ENCODE measurements around the gene PCDHA1.
"Not testable (repeated sequence)": the region's sequence is repeated elsewhere in the genome, so short reads cannot be mapped to it uniquely, and the experiment has no call there.

The PCDHA1 gene

DNA sequence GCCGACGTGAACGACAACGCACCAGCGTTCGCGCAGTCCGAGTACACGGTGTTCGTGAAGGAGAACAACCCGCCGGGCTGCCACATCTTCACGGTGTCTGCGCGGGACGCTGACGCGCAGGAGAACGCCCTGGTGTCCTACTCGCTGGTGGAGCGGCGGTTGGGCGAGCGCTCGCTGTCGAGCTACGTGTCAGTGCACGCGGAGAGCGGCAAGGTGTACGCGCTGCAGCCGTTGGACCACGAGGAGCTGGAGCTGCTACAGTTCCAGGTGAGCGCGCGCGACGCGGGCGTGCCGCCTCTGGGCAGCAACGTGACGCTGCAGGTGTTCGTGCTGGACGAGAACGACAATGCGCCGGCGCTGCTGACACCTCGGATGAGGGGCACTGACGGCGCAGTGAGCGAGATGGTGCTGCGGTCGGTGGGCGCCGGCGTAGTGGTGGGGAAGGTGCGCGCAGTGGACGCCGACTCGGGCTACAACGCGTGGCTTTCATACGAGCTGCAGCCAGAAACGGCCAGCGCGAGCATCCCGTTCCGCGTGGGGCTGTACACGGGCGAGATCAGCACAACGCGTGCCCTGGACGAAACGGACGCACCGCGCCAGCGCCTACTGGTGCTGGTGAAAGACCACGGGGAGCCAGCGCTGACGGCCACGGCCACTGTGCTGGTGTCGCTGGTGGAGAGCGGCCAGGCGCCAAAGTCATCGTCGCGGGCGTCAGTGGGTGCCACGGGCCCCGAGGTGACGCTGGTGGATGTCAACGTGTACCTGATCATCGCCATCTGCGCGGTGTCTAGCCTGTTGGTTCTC lies 64.1 kb downstream of the PCDHA1 start:
- DNase-seq (ENCODE audit: low read depth), result not testable (repeated sequence)

DNA sequence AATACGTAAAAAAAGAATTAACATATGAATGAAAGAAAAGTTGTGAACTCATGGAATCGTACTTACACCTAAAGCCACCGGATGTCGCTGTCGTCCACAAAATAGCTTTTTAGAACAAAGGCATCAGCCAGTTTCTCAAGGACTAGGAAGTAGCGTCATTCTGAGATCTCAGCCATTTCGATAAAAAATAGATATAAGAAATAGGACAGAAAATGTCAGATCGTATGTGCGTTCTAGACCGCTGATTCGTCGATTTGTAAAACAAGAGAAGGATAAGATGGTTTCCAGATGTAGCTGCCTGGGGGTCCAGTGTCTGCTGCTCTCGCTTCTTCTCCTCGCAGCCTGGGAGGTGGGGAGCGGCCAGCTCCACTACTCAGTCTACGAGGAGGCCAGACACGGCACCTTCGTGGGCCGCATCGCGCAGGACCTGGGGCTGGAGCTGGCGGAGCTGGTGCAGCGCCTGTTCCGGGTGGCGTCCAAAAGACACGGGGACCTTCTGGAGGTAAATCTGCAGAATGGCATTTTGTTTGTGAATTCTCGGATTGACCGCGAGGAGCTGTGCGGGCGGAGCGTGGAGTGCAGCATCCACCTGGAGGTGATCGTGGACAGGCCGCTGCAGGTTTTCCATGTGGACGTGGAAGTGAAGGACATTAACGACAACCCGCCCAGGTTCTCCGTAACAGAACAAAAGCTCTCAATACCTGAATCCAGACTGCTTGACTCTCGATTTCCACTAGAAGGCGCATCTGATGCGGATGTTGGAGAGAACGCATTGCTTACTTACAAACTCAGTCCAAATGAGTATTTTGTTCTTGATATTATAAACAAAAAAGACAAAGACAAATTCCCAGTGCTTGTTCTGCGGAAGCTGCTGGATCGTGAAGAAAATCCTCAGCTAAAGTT lies 70.1 kb downstream of the PCDHA1 start, which contains the start of gene PCDHA10:
PCDHA10 (plus strand) TSS at position 126 of the 903 bp plus-strand sequence; CDS start at position 278, 152 bp downstream.
- DNase-seq (ENCODE audit: low read depth), result no peak

GRCh38 chr5:140857177-140857986 lies 71.4 kb downstream of the PCDHA1 start:
- no peak for DNase-seq (ENCODE audit: low read depth)

GRCh38 chr5:140857987-140858240 lies 72.0 kb downstream of the PCDHA1 start:
- no peak for DNase-seq (ENCODE audit: low read depth)

GRCh38 chr5:140862441-140863295 lies 76.7 kb downstream of the PCDHA1 start:
- DNase-seq (ENCODE audit: low read depth), result no peak

DNA sequence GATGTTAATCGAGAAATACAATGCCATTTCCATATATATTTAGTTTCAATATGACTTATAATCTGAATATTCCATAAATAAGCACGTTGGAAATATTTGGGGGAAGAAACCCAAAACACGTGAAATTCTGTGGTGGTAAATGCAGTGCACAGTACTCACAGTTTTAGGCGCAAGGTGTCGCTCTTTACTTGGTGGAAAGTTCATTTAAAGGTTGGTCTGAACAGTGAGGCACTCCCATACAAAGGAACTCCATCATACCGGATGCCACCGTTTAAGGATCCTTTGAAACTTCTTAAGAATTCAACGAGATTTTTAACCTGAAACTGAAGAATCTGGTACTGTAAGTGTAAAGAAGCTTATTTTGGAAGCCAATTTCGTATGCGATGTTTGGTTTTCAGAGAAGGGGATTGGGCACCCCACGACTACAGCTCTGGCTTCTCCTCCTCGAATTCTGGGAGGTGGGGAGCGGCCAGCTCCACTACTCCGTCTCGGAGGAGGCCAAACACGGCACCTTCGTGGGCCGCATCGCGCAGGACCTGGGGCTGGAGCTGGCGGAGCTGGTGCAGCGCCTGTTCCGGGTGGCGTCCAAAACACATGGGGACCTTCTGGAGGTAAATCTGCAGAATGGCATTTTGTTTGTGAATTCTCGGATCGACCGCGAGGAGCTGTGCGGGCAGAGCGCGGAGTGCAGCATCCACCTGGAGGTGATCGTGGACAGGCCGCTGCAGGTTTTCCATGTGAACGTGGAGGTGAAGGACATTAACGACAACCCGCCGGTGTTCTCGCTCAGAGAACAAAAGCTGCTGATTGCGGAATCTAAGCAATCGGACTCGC lies 83.0 kb downstream of the PCDHA1 start, which contains the start of gene PCDHA11:
PCDHA11 (plus strand) TSS at position 237 of the 834 bp plus-strand sequence; CDS start at position 384, 147 bp downstream.
- no peak for DNase-seq (ENCODE audit: low read depth)

DNA sequence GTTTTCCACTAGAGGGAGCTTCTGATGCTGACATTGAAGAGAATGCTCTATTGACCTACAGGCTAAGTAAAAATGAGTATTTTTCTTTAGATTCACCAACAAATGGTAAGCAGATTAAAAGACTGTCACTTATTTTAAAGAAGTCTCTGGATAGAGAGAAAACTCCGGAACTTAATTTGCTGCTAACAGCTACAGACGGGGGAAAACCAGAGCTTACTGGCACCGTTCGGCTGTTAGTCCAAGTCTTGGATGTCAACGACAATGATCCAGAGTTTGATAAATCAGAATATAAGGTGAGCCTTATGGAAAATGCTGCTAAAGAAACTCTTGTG lies 83.6 kb downstream of the PCDHA1 start:
- no peak for DNase-seq (ENCODE audit: low read depth)

DNA sequence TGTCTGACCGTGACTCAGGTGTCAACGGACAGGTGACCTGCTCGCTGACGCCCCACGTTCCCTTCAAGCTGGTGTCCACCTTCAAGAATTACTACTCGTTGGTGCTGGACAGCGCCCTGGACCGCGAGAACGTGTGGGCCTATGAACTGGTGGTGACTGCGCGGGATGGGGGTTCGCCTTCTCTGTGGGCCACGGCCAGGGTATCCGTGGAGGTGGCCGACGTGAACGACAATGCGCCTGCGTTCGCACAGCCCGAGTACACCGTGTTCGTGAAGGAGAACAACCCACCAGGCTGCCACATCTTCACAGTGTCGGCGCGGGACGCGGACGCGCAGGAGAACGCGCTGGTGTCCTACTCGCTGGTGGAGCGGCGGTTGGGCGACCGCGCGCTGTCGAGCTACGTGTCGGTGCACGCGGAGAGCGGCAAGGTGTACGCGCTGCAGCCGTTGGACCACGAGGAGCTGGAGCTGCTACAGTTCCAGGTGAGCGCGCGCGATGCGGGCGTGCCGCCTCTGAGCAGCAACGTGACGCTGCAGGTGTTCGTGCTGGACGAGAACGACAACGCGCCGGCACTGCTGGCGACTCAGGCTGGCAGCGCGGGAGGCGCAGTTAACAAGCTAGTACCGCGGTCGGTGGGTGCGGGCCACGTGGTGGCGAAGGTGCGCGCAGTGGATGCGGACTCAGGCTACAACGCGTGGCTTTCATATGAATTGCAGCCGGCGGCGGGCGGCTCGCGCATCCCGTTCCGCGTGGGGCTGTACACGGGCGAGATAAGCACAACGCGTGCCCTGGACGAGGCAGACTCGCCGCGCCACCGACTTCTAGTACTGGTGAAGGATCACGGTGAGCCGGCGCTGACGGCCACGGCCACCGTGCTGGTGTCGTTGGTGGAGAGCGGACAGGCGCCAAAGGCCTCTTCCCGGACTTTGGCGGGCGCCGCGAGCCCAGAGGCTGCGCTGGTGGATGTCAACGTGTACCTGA lies 84.6 kb downstream of the PCDHA1 start:
- DNase-seq (ENCODE audit: low read depth), result no peak

- no peak for DNase-seq (ENCODE audit: low read depth)
These were observed 89.4 kb downstream of the PCDHA1 start, which contains the start of gene PCDHA12 for GRCh38 chr5:140875085-140876065. Gene PCDHA12, plus strand, starts transcription at chr5:140875308. Its CDS starts 165 bp downstream, at chr5:140875473.

DNA sequence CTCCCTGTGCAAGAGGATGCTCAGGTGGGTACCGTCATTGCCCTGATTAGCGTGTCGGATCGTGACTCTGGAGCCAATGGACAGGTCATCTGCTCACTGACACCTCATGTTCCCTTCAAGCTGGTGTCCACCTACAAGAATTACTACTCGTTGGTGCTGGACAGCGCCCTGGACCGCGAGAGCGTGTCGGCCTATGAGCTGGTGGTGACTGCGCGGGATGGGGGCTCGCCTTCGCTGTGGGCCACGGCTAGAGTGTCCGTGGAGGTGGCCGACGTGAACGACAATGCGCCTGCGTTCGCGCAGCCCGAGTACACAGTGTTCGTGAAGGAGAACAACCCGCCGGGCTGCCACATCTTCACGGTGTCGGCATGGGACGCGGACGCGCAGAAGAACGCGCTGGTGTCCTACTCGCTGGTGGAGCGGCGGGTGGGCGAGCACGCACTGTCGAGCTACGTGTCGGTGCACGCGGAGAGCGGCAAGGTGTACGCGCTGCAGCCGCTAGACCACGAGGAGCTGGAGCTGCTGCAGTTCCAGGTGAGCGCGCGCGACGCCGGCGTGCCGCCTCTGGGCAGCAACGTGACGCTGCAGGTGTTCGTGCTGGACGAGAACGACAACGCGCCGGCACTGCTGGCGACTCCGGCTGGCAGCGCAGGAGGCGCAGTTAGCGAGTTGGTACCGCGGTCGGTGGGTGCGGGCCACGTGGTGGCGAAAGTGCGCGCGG lies 90.8 kb downstream of the PCDHA1 start:
- DNase-seq (ENCODE audit: low read depth), result not testable (repeated sequence)

GRCh38 chr5:140877262-140877581 lies 91.3 kb downstream of the PCDHA1 start:
- no peak for DNase-seq (ENCODE audit: low read depth)

GRCh38 chr5:140881889-140882590 lies 96.1 kb downstream of the PCDHA1 start, which contains the start of gene PCDHA13:
Gene PCDHA13, plus strand, starts transcription at chr5:140882124. Its CDS starts 145 bp downstream, at chr5:140882269.
- DNase-seq (ENCODE audit: low read depth), result no peak

- no peak for DNase-seq (ENCODE audit: low read depth)
These were observed 96.6 kb downstream of the PCDHA1 start for GRCh38 chr5:140882591-140882899.

- no peak for DNase-seq (ENCODE audit: low read depth)
These were observed 97.4 kb downstream of the PCDHA1 start for GRCh38 chr5:140883373-140883772.

DNA sequence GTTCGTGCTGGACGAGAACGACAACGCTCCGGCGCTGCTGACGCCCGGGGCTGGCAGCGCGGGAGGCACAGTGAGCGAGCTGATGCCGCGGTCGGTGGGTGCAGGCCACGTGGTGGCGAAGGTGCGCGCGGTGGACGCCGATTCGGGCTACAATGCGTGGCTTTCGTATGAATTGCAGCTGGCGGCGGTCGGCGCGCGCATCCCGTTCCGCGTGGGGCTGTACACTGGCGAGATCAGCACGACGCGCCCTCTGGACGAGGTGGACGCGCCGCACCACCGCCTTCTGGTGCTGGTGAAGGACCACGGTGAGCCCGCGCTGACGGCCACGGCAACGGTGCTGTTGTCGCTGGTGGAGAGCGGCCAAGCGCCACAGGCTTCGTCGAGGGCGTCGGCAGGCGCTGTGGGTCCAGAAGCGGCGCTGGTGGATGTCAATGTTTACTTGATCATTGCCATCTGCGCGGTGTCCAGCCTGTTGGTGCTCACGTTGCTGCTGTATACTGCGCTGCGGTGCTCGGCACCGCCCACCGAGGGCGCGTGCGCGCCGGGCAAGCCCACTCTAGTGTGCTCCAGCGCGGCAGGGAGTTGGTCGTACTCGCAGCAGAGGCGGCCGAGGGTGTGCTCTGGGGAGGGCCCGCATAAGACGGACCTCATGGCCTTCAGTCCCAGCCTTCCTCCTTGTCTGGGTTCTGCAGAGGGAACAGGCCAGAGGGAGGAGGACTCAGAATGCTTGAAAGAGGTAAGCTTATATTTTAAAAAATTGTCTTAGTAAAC lies 98.2 kb downstream of the PCDHA1 start:
- no peak for DNase-seq (ENCODE audit: low read depth)

DNA sequence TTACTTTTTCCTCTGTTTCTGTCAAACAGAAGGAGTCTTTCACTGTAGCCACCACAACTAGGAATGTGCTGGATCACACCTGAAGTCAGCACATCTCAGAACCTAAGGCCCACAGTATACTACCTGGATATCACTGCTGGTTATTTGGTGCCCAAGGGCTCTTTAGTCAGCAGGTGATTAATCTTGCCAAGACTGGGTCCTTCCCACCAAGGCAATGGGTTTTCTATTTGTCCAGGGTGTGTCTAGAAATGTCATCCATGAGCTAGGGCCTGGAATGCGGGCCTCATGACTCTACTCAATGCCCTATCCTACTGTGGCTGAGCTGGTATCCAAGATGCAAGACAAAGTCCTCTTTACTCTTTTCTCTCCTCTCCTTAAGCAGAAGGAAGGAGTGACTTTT lies 130.4 kb downstream of the PCDHA1 start:
- DNase-seq (ENCODE audit: low read depth), result no peak

All from stimulated activated CD8-positive, alpha-beta memory T cell treated with anti-CD3 and anti-CD28 coated beads, Interleukin-12 subunit alpha, Interleukin-12 subunit beta, amount 100 ng/mL, for 1 hour (primary cell).